NCI-H1436 (cell line): ENCODE measurements around the gene CFAP206.
"Not testable (repeated sequence)": the region's sequence is repeated elsewhere in the genome, so short reads cannot be mapped to it uniquely, and the experiment has no call there.

Experiments
- DNase-seq: peaks from one replicate; lab custom pipeline; 2025; lab: John Stamatoyannopoulos, UW

CFAP206 gene

DNA sequence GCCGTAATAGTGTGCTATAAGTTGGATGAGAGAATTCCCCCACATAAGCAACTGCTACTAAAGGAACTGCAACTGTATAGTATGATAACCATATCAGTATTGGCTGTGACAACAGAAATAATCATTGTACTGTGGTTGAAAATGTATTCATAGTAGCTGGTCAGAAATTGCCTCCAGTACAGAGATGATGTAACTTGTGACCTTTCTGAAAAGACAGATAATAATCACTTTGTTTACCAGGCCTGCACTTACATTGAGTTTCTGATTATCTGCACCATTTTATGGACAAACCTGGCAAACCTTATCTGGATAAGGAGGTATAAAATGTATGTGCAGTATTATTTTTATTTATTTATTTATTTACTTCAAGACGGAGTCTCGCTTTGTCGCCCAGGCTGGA is 19.0 kb downstream of the CFAP206 start:
- DNase-seq = no peak

DNA sequence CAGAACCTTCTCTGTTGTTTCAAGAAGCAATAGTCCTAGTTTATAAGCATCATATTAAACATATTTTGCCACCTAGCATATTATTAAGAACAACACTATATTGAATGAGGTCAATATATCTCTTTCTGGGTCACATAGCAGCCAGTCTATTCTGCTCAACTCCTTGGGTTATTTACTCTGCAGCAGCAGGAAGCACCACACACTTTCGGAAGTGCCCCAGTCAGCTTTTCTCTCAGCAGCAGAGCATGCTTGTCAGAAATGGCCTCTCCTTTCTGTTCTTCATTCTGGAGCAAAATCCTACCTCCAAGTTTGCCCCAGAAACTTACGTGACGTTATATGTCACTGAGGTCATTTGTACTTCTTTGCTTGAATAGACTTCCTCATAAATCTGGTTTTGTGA is 22.7 kb downstream of the CFAP206 start:
- DNase-seq = no peak

DNA sequence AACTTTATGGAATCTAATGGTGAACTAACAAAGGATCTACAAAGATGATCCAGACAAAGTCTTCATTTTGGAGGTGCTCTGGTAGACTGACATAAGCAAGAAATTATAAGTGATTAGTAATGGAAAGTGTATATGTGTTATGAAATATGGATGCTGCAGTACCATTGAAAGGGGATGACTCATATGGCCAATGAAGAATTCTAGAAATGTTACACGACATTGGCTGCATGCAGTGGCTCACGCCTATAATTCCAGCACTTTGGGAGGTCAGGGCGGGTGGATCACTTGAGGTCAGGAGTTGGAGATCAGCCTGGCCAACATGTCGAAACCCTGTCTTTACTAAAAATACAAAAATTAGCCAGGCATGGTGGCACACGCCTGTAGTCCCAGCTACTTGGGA is 23.5 kb downstream of the CFAP206 start:
- no peak for DNase-seq

DNA sequence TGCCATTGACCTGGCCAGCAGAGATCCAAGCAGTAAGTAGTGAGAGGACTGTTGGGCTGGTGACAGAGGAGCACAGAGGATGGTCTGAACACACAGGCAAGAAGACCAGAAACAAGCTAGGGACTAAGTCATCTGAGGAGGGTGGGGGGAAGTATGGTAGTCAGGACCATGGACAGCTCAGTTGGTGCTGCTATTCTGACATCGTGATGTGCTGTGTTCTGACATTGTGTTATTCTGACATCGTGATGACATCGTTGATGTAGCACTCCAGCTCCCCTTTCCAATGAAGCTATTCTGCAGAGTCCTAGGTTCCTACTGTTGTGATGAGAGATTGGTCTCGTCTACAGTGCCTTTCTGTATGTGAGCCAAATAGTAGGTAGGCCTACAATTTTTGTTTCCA is 28.7 kb downstream of the CFAP206 start:
- no peak for DNase-seq

DNA sequence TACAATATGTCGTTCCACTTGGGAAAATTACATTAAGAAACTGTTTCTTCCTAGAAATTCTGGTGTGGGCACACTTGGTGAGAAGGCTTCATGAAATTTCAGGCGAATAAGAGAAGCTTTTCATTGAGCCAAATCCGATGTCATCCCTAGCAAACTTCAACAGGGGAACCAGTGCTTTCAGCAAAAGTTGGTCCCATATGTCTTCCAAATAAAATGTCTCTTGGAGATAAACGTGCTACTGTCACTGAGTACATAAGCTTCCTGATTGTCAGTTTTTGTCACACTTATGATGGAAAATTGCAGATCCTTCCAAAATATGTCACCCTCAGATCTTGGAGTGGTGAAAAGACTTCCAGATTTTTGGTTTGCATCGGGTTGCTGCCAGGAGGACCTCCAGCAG is 33.9 kb downstream of the CFAP206 start:
- DNase-seq = no peak

DNA sequence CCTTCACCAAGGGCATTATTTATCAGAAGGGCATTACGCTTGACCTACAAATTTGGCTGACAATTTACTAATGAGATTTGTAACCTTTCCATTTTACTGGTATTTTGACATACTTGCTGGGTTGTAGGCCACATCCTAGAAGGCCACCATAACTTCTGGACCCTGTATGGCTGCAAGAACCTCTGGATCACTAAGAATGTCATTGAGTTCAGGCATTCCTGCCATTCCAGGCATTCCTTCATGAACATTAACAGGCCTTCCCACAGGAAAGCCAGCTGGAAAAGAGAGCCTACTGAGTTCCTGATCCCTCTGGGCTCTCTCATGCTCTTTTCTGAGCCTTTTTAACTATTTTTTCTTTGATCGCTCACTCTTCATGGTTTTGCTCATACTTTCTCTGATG is 36.6 kb downstream of the CFAP206 start:
- no peak for DNase-seq

DNA sequence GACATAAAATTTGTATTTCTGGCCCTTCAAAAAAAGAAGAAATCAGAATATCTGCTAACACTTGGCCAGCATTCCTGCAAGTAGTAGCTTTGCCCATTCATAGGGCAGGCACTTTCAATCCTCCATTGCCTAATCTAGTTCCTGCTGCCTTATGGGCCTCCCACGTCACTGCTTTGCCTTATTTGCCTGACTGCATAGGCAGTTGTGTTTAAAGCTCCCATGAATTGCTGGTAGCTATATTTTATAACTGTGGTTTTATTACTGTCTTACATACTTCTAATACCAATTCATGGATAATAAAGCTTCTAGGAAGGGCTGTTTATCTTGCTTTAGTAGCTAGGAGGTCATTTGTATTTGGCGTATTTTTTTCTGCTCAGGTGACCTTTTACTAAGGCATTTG is 57.3 kb downstream of the CFAP206 start:
- DNase-seq = no peak

DNA sequence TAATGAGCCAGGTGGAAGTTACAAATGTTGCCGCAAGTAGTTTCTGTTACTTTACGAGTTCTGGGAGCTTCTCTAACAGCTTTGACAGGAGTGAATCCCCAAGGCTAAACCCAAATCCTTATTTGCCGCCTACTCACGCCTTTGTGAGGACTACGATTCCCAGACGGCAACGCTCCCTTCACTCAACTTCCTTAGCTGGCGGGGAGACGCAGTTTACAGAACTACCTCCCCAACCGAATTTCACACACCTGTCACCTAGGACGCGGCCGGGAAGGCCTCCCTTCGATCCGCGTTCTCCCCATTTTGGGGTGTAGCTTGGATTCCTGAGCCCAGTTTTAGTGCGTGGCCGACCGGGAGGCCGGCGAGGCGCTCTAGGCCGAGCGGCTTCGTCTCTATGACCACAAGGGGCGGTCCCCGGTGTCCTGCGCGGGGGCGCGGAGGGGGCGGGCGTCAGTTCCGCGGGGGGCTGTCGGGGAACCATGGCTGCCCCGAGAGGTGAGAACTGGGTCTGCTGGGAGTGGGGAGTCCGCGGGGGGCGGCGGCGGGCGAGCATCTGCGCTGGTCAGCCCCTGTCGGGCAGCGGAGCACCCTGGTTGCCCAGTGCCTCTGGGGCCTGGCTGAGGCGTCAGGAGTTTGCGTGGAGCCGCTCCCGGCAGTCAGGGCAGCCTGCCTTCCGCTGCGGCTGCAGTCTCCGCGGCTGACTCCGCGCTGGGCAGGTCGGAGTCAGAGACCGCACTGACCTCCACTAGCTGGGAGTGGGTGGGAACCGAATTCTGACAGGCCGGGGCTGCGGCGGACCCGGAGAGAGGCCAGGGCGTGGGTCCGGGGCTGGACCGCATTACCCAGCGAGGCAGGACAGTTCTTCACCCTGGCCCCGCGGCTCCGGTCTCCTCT is 65.0 kb downstream of the CFAP206 start, which contains the start of gene SLC35A1:
TSS of gene SLC35A1 (plus strand) at position 450 of the 894 bp plus-strand sequence. CDS start at position 480, 30 bp downstream.
- DNase-seq = peak; percentile 73

DNA sequence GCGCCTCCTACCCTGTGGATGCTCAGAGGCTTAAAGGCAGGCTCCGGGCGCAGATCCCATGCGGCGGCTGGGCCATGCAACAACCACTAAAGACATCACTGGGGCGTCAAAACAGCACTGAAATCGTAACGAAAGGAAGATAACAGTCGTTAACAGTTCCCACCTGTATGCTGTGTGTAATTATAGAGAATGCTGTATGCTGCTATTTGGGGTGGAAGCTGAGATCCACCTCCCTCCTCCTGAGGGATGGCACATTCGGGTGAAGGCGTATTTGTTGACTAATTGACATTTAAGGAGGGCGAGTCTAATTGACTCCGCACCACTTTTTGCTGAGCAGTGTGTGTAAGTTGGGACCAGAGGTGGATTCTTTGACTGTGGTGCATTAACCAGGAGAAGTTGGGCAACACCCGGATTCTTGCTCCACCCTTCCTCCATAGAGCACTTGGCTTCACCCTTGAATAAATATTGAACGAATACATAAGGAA is 65.7 kb downstream of the CFAP206 start:
- no peak for DNase-seq

DNA sequence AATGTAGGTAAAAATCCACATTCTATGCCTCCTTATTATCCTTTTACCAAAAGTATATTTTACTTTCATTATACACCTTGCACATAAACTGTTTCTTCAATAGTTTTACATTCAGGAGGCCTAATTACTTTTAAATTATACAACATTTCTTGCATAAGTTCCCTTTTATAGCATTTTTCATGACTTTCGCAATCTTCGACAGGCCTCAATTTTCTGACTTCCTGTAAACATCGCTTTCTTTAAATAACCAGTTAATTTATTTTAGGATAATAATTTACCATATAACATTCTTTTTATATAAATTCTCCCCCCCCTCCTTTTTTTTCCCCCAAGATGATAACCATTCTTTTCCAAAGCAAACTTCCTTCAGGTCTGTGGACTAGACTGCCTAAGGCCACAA is 74.2 kb downstream of the CFAP206 start:
- DNase-seq = no peak

DNA sequence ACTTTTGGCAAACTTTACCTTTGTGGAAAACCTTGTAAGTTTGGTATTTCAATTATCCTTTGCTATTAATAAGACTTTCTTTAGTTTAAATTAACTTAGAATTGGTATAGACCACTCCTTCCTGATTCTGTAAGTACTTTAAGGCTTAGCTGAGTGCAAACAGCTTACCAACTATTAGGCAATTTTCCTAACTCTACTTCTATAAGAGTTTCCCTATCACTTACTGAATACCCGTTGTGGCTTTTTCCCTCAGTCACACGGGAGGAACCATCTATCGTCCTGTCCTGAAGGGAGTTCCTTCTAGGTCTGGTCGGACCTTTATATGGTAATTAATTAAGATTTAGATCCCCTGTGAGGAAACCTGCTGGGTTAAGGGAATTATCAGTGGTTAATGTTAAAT is 74.6 kb downstream of the CFAP206 start:
- DNase-seq = no peak

DNA sequence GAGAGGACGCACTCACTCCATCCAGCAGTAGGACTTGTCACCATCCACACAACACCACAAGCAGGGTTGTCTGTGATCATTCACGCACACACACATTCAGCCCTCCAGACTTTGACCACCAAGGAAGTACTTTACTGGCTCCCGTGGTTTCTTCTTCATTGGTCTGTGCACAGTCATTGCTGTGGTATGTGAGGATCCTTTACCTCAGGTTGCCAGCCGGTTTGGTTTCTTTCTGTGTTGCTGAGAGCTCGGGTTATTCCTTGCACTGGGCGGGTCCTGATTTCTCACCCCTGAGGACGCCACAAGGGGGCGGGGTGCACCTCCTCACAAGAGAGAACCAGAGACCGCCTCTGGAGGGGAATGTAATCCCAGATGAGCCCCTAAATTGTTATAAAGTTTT is 76.2 kb downstream of the CFAP206 start:
- DNase-seq = no peak

DNA sequence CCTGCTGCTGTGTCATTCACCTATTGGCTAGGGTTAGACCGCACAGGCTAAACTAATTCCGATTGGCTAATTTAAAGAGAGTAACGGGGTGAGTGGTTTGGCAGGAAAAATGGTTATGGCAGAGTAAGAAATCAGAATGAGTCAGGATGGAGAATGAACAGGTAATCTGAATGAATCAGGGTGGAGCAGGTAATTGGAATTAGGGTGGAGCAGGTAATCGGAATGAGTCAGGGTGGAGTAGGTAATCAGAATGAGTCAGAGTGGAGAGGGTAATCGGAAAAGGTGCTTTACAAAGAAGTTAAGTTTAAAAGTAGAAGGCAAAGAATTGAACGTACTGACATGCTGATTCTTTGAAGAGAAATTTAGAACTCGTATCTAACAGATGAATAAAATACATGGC is 76.7 kb downstream of the CFAP206 start:
- no peak for DNase-seq

DNA sequence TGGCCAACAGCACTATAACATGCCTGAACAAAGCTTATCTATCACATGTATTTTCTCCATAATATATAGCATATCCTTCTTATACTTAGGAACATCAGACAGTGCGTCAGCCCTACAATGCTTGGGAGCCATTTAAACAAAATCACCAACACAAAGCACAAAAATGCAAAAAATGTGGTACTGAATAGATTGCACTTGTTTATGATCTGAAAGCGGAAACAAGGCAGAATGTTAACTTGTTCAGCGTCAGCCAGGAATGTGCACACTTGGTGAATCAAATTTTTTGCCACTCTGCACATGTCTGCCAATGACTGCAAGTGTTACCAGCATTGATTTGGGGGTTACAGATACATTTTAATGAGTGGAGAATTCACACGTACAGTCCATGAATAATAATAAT is 79.8 kb downstream of the CFAP206 start:
- no peak for DNase-seq

DNA sequence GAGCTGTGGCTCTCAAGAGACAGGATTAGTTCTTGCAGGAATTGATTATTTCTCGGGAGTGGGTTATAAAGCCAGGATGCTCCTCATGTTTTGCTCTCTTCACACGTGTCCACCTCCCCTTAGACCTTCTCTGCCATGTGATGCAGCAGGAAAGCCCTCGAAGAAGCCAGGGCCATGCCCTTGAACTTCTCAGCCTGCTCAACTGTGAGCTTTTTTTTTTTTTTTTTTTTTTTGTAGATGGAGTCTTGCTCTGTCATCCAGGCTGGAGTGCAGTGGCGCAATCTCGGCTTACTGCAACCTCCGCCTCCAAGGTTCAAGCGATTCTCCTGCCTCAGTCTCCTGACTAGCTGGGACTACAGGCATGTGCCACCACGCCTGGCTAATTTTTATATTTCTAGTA is 81.6 kb downstream of the CFAP206 start:
- DNase-seq = not testable (repeated sequence)

DNA sequence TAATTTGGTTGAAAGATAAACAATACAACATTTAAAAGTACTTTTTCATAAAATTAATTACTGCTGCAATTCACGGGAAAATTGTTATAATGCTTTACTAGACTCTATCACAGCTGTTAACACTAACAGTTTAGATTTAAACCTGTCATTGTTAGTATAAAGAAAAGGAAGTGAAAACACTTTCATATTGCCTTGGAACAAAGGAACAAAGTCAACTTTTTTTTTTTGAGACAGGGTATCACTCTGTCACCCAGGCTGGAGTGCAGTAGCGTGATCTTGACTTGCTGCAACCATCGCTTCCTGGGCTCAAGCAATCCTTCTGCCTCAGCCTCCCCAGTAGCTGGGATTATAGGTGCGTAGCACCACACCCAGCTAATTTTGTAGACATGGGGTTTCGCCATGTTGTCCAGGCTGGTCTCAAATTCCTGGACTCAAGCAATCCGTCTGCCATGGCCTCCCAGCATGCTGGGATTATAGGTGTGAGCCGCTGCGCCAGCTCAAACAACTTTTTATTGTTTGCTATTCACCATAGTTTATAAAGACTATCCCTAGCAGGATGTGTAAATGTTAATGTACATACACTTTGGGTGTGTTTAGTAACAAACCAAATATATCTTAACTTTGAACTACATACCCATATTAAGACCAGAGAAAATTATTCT is 87.1 kb downstream of the CFAP206 start:
- DNase-seq = no peak

DNA sequence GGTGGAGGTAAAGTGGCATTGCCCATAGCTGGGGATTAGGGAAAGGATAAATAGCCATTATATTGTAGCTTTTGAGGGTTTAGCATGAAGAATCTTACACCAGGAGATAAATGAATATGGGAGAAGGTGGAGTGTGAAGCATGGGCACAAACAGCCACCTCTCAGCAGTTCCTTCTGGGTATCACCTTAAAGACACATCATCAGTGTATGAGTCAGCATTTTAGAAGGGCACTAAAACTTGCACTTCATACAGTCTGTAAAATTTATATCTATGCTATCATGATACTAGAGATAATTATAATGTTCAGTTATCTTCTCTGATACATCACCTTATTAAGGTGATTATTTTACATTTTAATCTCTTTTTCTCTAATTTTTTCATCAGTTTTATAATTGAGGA is 90.3 kb downstream of the CFAP206 start:
- DNase-seq = no peak

DNA sequence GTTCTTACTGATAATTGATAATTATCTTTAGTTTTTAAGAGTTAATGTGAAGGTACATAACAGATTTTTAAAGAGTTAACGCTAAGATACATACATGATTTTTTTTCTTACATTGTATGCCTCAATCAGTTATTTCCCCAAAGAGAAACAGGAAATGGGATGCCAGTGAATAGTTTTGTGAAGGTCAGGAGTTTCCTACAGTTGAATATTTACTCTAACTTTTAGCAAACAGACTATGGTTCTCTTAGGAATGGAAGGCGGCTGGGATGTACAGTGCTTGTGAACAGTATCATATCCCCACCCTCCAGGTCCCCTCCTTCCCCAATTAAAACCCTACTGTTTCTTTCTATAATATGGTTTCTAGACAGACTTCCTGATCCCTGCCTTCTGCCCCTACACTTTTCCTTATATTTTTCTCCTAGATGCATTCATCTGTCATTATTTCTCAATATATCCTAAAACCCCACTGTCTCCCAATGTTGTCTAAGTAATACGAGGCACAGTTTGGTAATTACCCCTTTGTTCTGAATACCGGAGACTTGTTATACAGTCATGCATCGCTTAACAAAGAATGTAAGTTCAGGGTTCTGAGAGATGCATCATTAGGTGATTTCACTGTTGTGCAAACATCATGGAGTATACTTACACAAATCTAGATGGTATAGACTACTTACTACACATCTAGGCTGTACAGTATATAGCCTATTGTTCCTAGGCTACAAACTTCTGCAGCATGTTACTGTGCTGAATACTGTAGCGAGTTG is 94.2 kb downstream of the CFAP206 start:
- no peak for DNase-seq

DNA sequence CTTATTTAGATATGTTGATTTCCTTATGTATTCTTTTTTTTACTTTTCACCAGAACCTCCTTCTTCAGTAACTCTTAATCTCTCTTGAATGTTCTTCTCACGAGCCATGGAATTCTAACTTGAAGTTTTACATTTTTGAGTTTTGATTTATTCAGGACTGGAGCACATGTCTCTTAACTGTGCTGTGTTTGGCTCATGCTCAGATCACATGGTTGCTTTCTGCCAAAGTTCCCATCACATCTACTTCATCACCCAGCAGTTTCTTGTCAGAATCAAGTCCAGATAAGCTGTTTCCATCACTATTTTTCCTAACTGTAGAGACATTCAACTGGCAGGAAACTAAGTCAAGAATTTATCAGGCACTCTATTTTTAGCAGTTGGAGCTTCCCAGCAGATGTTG is 96.7 kb downstream of the CFAP206 start:
- no peak for DNase-seq
